GM13977 (cell line): ENCODE results near the gene DAO.

Source experiments
- DNase-seq: peaks from one replicate; pipeline ENCODE4 v3.0.0; 2012; ENCODE audit warnings: low spot score
- in situ Hi-C: fragments of 300-500 bp; cut with MboI; formaldehyde crosslinking; loops from one replicate; pipeline ENCODE4 v1.12.0; 2022; ENCODE audit warnings: low sequenced_read_pairs, low pct_unique_long_range_greater_than_20kb, mixed read lengths, inconsistent platforms; ENCODE audit not compliant: unreplicated experiment
- TF ChIP-seq, protein P1 (sequence below): IDR thresholded peaks from 2 replicates; pipeline ENCODE4 v1.5.1; 2012; ENCODE audit warnings: mild to moderate bottlenecking, control low read depth; ENCODE audit not compliant: insufficient read depth; ENCODE audit errors: extremely low read depth, missing control alignments

Gene DAO

DNA sequence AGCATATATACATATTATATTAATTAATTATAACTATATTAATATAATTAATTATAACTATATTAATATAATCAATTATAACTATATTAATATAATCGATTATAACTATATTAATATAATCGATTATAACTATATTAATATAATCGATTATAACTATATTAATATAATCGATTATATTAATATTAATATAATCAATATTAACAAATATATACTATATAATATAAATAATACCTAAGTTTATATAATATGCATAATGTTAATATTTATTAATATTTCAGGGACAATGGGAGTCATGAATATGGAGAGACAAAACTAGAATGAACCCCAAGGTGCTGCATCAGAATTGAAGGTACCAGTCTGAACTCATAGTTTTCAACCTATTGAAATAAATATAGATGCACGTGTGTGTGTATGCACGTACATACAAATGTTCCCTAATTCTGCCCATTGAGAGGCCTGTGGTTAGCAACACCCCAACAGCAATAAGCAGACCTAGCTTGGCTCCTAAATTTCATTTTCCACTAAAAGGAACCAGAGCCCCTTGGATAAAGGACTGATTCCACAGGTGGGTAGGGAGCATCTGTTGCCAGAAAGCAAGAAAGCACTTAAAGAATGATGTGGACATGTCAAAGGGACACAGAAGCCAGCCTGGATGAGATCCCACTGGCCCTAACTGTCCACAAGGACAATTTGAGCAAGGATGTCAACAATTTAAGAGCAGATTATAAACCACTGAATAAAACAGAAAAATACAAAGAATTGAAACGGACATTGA, 43.8 kb upstream of the DAO start:
- no peak for DNase-seq
- in situ Hi-C loops: no loop called here
- TF ChIP-seq, protein P1, sequence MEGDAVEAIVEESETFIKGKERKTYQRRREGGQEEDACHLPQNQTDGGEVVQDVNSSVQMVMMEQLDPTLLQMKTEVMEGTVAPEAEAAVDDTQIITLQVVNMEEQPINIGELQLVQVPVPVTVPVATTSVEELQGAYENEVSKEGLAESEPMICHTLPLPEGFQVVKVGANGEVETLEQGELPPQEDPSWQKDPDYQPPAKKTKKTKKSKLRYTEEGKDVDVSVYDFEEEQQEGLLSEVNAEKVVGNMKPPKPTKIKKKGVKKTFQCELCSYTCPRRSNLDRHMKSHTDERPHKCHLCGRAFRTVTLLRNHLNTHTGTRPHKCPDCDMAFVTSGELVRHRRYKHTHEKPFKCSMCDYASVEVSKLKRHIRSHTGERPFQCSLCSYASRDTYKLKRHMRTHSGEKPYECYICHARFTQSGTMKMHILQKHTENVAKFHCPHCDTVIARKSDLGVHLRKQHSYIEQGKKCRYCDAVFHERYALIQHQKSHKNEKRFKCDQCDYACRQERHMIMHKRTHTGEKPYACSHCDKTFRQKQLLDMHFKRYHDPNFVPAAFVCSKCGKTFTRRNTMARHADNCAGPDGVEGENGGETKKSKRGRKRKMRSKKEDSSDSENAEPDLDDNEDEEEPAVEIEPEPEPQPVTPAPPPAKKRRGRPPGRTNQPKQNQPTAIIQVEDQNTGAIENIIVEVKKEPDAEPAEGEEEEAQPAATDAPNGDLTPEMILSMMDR: no peak

DNA sequence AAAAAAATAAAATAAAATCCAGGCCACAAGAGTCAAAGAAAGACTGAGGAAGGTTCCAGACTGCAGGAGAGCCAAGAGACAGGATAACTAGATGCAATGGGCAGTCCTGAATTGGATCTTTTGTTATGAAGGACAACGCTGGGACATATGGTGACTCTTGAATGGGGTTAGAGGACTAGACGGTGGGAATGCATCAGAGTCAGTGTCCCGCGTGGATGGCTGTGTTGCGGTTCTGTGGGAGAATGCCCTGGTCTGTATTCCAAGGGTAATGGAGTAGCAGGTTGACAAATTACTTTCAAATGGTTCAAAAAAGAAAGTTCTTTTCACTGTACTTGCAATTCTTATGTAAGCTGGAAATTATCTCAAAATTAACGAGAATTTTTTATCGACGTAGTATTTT, 42.7 kb upstream of the DAO start:
- TF ChIP-seq, protein P1: no peak

DNA sequence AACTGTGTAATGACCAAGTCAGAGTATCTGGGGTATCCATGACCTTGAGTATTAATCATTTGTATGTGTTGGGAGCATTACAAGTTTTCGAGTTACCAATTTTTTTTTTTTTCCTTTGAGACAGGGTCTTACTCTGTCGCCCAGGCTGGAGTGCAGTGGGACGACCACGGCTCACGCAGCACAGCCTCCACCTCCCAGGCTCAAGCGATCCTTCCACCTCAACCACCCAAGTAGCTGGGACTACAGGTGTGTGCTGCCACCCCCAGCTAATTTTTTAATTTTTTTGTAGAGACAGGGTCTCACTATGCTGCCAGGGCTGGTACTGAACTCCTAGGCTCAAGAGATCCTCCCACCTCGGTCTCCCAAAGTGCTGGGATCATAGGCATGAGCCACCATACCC, 42.2 kb upstream of the DAO start:
- in situ Hi-C loops: no loop called here
- no peak for DNase-seq
- TF ChIP-seq, protein P1: no peak

More for the DNA sequence above, 42.7 kb upstream of the DAO start:
- in situ Hi-C loops: no loop called here
- no peak for DNase-seq

DNA sequence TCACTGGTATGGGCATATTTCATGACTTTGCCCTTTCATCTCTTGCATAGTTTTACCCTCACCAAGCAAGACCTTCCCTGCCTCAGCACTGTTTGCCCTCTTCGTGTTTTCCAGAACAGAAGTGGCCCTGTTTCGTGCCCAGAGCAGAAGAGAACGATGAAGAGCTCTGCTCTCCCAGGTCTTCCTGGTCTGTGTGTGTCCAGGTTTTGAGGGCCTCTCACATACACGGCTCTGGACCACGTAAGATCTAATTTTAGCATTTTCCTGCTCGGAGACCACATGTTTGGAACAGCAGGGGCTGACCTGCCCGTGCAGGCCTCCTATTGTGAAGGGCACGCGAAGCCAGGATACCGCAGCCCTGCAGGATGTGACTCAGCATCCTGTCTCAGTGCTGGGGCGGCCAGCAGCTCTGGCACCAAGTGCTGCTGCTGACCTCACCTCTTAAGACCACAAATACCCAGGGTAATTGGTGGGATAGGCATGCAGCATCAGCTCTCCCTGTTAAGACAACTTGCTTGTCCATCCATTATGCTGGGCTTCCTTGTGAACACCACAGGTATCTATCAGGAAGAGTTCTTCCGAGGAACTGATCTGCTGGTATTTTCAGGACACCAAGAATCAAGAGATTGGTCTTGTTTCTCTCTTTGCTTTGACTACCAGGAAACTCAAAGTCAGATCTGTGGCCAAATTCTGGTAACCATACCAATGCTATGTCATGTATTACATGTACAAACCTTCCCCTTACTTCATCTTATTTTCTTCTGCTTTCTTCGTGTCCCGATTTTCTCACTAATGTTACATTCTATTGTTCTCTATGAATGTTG, 41.5 kb upstream of the DAO start:
- in situ Hi-C loops: no loop called here
- TF ChIP-seq, protein P1: no peak
- DNase-seq: peak; percentile 78

DNA sequence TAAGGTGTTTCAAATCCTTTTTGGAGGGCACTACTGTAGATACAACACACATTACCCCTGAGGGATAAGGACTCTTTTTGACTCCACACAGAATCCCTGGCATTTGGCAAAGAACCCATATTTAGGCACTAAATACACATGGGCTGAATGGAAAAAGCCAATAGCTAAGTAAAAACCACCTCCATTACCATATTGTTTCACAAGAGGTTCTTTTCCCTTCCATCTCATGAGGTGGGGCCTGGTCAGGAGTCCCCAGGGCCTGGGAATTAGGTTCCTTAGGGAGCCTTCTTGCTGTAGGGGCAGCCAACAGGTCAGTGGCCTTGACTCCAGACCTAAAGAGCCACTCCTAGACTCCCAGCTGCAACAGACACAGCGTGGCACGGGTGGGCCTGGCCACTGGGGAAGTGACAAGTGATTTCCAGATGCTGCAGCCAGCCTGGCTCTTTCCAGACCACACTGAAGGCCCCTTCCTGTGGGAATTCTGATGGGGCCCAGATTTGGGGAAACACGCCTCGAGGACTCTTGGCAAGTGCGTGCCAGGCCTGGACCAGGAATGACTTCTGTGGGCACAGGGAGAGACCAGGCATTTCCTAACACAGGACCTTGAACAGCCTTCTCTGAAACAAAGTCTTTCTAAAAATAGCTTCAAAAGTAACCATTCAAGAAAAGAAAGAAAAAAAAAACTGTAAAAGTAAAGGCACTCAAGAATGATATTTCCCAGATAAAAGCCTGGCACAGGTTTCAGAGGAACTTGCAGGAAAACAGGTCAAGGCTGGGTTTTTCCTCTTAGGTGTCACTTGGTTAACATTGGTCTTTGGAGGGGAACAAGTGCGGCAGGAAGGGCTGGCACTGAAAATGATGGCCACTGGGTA, 40.6 kb upstream of the DAO start:
- in situ Hi-C loops: no loop called here
- TF ChIP-seq, protein P1: no peak
- no peak for DNase-seq

DNA sequence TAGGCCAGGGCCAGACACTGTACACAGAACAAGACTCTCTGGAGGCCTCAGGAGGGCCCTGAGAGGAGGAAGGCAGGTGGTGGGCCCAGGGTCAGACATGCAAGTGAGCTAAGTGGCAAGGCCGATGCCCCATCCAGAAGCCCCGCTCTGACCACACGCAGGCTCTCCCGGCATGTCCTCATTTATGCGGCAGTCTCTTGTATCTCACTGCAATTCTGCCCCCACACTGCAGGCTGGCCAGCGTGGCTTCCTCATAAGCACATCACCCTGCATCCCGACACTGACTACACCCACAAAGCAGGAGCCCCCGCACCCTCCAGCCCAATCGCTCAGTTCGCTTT, 40.0 kb upstream of the DAO start:
- DNase-seq: no peak
- in situ Hi-C loops: no loop called here
- TF ChIP-seq, protein P1: no peak
